Stimulated activated CD4-positive, alpha-beta T cell treated with anti-CD3 and anti-CD28 coated beads, TNF-alpha, amount 100 ng/mL, for 1 hour (primary cell): ENCODE results near the gene KRTAP23-1.

Experiments
- DNase-seq, 3 donors: peaks; one replicate each; pipeline ENCODE4 v3.0.0-alpha.2; 2020; ENCODE audit warnings: low read depth in 3 of 3, low spot score in 1 of 3

KRTAP23-1 gene

GRCh38 chr21:30348506-30348905 is at the start of gene KRTAP23-1:
KRTAP23-1 (minus strand) TSS chr21:30348606; CDS start chr21:30348606, 0 bp downstream.
- no peak for DNase-seq

GRCh38 chr21:30395731-30396130 is 47.3 kb upstream of the KRTAP23-1 start, which contains the start of gene KRTAP13-1:
KRTAP13-1 (plus strand) TSS chr21:30396031; CDS start chr21:30396087, 56 bp downstream.
- DNase-seq = no peak

- DNase-seq = no peak
Observed at GRCh38 chr21:30391492-30392025, 43.2 kb upstream of the KRTAP23-1 start.

GRCh38 chr21:30382201-30382600 is 33.8 kb upstream of the KRTAP23-1 start:
- no peak for DNase-seq

GRCh38 chr21:30372139-30372770 is 23.8 kb upstream of the KRTAP23-1 start, which contains the start of gene KRTAP13-2:
KRTAP13-2 (minus strand) TSS chr21:30372271; CDS start chr21:30372213, 58 bp downstream.
- no peak for DNase-seq

- DNase-seq = no peak
Observed at GRCh38 chr21:30355906-30356305, 7.5 kb upstream of the KRTAP23-1 start.

GRCh38 chr21:30354308-30355005 is 6.1 kb upstream of the KRTAP23-1 start:
- no peak for DNase-seq

- DNase-seq = no peak
Observed at GRCh38 chr21:30351534-30351933, 3.1 kb upstream of the KRTAP23-1 start.

GRCh38 chr21:30349572-30349971 is 1.2 kb upstream of the KRTAP23-1 start:
- no peak for DNase-seq

GRCh38 chr21:30345014-30345413 is 3.4 kb downstream of the KRTAP23-1 start:
- DNase-seq = no peak

GRCh38 chr21:30340714-30341573 is 7.5 kb downstream of the KRTAP23-1 start:
- DNase-seq = peak in 1 of 3 donors; percentile 6

- DNase-seq = no peak
Observed at GRCh38 chr21:30338717-30339116, 9.7 kb downstream of the KRTAP23-1 start.

GRCh38 chr21:30337772-30338171 is 10.6 kb downstream of the KRTAP23-1 start:
- DNase-seq = no peak

GRCh38 chr21:30337276-30337744 is 11.1 kb downstream of the KRTAP23-1 start, which contains the start of gene KRTAP27-1:
KRTAP27-1 (minus strand) TSS chr21:30337694; CDS start chr21:30337668, 26 bp downstream.
- DNase-seq = no peak

GRCh38 chr21:30336596-30336995 is 11.8 kb downstream of the KRTAP23-1 start:
- DNase-seq = no peak

GRCh38 chr21:30333736-30334135 is 14.7 kb downstream of the KRTAP23-1 start:
- DNase-seq = no peak

GRCh38 chr21:30332681-30333080 is 15.7 kb downstream of the KRTAP23-1 start:
- DNase-seq = no peak

- DNase-seq = no peak
Observed at GRCh38 chr21:30329203-30329875, 19.1 kb downstream of the KRTAP23-1 start.

- DNase-seq = no peak
Observed at GRCh38 chr21:30326390-30326789, 22.0 kb downstream of the KRTAP23-1 start.

- no peak for DNase-seq
Observed at GRCh38 chr21:30320215-30320614, 28.2 kb downstream of the KRTAP23-1 start, which contains the start of gene KRTAP26-1. KRTAP26-1 (minus strand) TSS chr21:30320315; CDS start chr21:30320035, 280 bp downstream.
